GM18502 (cell line): ENCODE results near the gene HNRNPC.
"Not testable (repeated sequence)": the region's sequence is repeated elsewhere in the genome, so short reads cannot be mapped to it uniquely, and the experiment has no call there.

Source experiments
- ATAC-seq: cut with Tn5 transposase; IDR thresholded peaks from one replicate; pipeline ENCODE4 v1.9.1; 2021; ENCODE audit warnings: mild to moderate bottlenecking; ENCODE audit not compliant: unreplicated experiment, poor library complexity

HNRNPC gene

GRCh38 chr14:21199611-21200560, 69.4 kb downstream of the HNRNPC start:
- ATAC-seq = no peak

- ATAC-seq = no peak
These were observed 71.6 kb downstream of the HNRNPC start for GRCh38 chr14:21197418-21198205.

DNA sequence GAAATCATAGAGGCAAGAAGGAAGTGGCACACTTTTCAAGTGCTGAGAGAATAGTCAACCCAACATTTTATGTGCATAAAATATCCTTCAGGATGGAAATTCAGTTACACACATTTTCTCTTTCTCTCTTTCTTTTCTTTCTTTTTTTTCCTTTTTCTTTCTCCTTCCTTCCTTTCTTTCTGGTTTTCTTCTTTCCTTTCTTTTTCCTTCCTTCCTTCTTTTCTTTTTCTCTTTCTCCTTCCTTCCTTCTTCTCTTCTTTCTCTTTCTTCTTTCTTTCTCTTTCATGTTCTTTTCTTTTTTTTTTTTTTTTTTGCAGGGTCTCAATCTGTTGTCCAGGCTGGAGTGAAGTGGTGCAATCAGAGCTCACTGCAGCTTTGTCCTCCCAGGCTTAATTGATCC, 74.6 kb downstream of the HNRNPC start:
- ATAC-seq = no peak

DNA sequence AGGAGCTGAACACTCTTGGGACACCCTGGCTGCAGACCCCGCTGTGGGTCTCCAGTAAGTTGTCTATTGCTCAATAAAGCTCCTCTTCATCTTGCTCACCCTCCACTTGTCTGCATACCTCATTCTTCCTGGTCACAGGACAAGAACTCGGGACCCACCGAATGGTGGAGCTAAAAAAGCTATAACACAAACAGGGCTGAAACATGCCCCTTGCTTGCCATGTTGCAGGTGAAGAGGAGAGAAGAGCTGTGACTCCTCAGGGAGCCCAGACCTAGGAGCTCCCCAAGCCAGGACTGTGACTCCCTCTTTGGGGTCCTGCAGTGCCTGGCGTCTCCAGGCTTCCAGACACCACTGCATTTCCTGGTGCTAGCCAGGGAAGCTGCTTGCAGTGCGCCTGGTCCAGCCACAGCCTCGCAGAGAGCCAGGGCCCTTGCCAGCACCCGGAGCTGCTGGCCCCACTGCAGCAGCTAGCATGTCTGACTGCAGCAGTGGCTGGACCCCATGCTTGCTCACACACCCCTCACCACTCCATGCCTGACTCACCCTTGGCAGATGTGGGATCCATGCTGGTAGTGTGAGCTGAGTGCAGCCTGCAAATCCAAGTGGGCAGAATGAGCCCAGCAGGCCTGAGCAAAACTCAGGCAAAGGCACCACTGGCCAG, 76.2 kb downstream of the HNRNPC start:
- no peak for ATAC-seq

GRCh38 chr14:21192447-21192822, 76.8 kb downstream of the HNRNPC start:
- ATAC-seq = no peak

DNA sequence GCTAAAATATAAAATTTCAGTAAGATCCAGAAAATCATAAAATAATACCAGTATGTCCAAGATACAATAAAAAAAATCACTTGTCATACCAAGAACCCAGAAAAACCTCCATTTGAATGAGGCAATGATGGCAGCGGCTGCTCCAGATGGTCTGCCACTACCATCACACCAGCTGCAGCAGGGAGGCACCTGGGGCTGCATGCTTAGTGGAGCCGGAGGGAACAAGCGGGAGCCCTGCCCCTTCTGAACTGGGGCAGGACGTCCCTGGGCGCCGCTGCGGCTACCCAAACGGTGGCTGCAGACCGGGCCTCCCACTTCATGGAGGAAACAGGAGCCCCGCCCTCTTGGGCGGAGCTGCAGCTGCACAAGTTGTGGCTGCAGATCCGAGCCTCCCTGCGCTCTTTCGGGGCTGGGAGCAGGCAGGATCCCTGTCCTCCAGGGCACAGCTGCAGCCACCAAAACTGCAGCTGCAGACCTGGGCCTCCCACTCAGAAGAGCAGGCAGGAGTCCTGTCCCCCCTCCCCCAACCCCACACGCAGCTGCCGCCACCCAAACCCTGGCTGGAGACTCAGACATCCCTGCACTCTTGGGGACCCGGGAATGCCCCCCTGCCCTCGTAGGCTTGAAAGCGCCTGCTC, 77.3 kb downstream of the HNRNPC start:
- ATAC-seq = peak; percentile 96

- ATAC-seq = no peak
These were observed 77.9 kb downstream of the HNRNPC start for GRCh38 chr14:21191261-21191808.

DNA sequence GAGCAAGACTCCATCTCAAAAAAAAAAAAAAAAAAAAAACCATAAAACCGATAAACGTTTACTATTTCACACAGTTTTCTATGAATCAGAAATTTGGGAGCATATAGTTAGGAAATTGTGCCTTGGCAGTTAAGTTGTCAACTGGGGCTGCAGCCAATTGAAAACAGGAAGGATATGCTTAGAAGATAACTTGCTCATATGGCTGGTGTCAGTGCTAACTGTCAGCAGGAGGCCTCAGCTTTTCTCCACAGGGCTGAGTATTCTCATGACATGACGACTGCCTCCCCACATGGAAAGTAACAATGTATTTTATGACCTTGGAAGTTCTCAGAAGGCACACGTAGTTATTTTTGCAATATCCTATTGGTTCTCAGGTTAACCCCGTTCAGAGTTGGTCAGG, 83.8 kb downstream of the HNRNPC start:
- ATAC-seq = no peak

DNA sequence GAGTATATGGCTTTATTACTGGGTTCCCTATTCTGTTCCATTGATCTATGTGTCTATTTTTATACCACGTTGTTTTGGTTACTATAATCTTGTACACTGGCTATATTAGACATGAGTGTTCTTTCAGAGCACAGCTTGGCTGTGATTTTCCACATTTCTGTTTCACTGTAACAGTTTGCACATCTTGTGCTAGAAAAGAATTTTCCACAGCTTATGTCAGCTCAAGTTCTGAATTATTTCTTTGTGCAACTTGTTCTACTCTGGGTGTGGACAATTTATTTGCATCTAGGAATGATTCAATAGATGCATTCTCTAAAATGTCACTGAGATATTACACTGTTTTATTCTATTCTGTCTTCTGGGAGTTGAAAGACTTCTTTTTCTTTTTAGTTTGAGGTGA, 85.0 kb downstream of the HNRNPC start:
- ATAC-seq = no peak

GRCh38 chr14:21182166-21182565, 87.1 kb downstream of the HNRNPC start:
- no peak for ATAC-seq

GRCh38 chr14:21171128-21171527, 98.1 kb downstream of the HNRNPC start:
- ATAC-seq = no peak

DNA sequence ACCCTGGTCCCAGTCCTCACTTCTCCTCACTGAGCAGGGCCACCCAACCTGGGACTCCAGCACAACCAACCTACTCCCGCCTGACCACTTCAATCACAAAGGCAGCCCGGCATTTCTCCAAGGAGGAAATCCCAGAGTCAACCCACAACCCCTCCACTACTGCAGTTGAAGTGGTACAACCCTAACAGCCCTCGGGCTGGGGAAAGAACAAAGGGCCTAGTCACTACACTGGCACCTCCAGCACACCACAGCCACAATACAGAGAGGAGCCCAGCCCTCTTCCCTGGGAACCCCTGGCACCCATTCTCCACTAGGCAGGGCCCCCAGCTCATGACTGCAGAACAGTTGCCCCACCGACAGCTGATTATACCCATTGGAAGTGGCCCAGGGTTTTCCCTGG, 99.7 kb downstream of the HNRNPC start:
- ATAC-seq = no peak

DNA sequence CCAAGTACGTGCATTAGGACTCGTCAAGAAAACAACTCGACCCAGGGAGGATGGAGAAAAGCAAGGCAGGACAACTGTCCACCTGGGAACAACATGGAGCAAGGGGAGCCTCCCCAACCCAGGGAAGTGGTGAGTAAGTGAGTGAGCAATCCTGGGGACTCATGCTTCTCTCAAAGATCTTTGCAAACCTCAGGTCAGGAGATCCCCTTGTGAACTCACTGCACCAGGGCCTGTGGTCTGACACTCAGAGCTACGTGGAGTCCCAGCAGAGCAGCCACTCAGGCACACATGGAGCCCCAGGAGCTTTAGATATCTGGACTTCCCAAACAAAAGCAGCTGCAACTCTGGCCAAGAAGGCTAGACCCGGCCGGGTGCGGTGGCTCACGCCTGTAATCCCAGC, 101.2 kb downstream of the HNRNPC start:
- no peak for ATAC-seq

- not testable (repeated sequence) for ATAC-seq
These were observed 103.6 kb downstream of the HNRNPC start for GRCh38 chr14:21165670-21166069.

GRCh38 chr14:21165002-21165605, 104.1 kb downstream of the HNRNPC start:
- ATAC-seq = not testable (repeated sequence)

DNA sequence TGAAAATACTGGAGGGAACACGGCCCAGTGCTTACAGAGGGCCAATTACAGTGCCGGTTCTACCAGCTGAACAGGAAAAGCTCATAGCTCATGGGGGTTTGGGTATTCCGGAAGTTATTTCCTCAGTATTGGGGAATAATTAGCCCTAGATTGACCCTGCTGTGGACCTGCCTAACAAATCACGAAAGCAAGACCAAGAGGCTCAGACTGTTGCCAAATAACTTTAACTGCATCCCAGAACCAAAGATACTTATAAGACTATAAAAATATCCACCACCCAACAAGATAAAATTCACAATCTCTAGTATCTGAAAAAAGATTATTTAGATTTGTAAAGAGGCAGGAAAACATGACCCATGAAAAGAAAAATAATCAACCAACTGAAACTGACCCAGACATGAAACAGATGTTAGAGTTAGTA, 105.4 kb downstream of the HNRNPC start:
- no peak for ATAC-seq

- ATAC-seq = no peak
These were observed 107.2 kb downstream of the HNRNPC start for GRCh38 chr14:21162081-21162480.

GRCh38 chr14:21160061-21160610, 109.1 kb downstream of the HNRNPC start:
- ATAC-seq = no peak
